Keratinocyte (primary cell): ENCODE results near the gene FRS2.

Source experiments
- EZH2 ChIP-seq: IDR thresholded peaks from one replicate; pipeline ENCODE4 v1.6.1; 2012; ENCODE audit warnings: inconsistent platforms, mild to moderate bottlenecking, low read length, moderate library complexity
- TF ChIP-seq, protein P1 (sequence below), 3 experiments: IDR thresholded peaks in 1 of 3; conservative IDR thresholded peaks in 1 of 3; optimal IDR thresholded peaks in 1 of 3; 2 replicates in 2 of 3; 3 replicates in 1 of 3; pipeline versions ENCODE3 to v1.5.1; 2011; ENCODE audit warnings: low read length in 3 of 3, mild to moderate bottlenecking in 3 of 3, moderate library complexity in 2 of 3, control low read depth in 1 of 3, inconsistent platforms in 1 of 3; ENCODE audit not compliant: insufficient read depth in 2 of 3; ENCODE audit errors: extremely low read depth in 1 of 3

DNA sequence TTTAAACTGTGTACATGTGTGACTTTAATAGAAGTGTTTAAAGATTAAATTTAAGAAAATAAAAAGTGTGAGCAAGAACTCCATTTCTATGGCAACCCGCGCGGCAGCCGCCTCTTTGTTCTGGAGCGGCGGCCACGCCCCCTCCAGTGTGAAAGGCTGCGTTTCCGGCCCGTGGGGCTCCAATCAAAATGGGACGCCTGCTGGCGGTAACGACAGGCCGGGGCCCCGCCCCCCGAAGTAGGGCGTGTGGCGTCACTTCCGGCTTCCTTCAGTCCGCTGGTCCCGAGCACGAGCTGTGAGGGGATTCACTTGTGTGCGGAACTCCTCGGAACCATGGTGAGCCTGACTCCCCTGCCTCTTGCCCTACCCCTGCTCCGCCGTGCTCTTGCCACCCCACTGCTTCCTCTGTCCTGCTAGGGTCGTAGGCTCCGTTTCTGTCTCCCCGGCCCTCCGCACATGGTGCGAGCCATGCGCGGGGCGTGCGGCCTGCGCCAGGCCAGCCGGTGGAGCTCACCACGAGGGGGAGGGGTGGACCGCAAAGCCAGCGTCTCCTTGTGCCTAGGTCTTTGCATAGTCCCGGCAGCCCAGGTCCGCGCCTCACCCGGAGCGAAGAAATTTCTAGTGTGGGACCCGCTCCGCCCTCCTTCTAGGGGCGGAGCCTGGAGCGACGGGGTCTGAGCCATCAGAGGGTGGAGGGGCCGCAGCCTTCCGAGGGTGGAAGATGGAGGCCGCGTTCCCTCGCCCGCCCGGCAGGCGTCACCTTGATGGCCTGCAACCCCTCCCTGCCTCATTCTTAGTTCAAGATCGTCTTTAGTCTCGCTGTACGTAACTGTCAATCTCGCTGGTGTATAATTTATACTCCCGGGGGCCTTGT, 115.2 kb downstream of the FRS2 start, which contains the start of gene CCT2:
- TF ChIP-seq, protein P1, sequence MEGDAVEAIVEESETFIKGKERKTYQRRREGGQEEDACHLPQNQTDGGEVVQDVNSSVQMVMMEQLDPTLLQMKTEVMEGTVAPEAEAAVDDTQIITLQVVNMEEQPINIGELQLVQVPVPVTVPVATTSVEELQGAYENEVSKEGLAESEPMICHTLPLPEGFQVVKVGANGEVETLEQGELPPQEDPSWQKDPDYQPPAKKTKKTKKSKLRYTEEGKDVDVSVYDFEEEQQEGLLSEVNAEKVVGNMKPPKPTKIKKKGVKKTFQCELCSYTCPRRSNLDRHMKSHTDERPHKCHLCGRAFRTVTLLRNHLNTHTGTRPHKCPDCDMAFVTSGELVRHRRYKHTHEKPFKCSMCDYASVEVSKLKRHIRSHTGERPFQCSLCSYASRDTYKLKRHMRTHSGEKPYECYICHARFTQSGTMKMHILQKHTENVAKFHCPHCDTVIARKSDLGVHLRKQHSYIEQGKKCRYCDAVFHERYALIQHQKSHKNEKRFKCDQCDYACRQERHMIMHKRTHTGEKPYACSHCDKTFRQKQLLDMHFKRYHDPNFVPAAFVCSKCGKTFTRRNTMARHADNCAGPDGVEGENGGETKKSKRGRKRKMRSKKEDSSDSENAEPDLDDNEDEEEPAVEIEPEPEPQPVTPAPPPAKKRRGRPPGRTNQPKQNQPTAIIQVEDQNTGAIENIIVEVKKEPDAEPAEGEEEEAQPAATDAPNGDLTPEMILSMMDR (optimal IDR thresholded peaks at IDR 0.05 in 1 of 3, IDR thresholded peaks at IDR 0.05 in 1 of 3, conservative IDR thresholded peaks at IDR 0.05 in 1 of 3; ENCODE audit: extremely low read depth in 1 of 3, insufficient read depth in 2 of 3, low read length in 3 of 3) = peak; percentile 40 to 54 (median 42)
- TF ChIP-seq EZH2 = no peak
